Activated CD8-positive, alpha-beta memory T cell treated with anti-CD3 and anti-CD28 coated beads, Interleukin-2, amount 50 U/mL, for 24 hours (primary cell): Measurements from ENCODE around the gene RGS3.
"Not testable (repeated sequence)": the region's sequence is repeated elsewhere in the genome, so short reads cannot be mapped to it uniquely, and the experiment has no call there.

Experiments used
- DNase-seq: peaks from one replicate; pipeline ENCODE4 v3.0.0-alpha.2; 2020; ENCODE audit errors: extremely low read depth

Gene RGS3

DNA sequence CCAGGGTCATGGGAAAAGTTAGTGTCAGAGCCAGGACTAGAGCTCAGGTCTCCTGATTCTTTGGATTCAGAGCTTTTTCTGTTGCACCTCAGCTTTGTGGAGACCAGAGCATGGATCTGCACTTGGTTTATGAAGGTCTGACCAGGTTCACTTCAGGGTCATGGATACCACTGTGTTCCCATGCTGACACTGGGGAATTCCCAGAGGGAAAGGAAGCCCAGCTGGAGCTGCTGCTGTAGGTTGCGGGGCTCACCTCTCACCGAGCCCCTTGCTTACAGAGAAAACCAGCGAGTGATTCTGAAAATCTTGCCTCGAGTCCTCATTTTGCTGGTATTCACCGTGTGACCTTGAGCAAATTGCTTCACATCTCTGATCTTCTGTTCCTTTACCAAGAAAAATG, 83.0 kb downstream of the RGS3 start:
- DNase-seq, result no peak

DNA sequence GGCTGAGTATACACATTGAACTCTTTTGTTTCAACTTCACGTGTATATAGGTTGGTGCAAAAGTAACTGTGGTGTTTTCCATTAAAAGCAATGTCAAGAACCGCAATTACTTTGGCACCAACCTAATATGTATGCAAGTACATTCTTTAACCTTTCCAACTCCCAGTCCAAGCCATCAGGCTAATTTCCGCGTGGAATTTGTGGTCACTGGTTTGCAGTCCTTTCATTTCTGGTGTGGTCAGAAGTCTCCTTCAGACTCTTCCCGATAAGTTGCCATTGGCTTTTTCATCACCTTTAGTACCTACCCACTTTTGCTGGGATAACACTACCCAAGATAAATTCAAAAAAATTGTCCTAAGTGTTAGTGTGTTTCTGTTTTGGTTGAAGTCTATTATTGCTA, 84.0 kb downstream of the RGS3 start:
- DNase-seq, result no peak

DNA sequence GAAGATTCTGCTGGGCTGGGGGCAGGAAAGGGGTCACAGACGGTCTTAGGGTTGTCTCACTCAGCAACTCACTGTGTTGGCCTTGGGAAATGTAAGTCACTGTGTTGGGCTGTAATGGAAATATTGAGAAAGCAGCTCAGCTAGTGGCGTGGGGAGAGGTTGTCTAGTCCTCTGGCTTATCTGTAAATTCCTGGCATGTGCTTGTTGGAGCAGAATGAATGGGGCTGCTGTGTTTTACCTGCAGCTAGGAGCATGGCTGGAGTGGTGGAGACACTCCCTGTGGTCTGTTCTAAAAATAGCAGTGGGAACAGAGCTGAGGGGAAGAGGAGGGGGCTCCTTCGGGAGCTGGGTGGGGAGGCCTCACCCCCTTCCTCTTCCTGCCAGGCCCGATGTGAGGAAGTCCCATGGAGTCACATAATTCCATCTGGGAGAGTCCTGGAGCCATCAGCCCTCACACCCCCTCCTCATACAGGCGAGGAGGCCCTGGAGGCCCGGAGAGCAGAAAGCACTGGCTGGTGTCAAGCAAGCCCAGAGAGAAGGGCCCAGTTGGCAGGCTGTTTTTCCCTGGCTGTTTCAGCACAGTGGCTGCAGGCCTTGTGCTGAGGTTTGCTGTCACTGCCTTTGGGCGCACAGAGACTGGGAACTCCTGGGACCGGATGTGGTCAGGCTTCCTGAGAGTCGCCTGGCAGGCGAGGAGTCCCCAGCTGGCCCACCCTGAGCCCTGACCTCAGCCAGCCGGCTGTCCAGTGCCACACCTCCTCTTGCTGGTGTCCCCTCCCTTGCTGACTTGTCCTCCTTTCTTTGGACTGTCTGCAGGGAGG, 84.9 kb downstream of the RGS3 start:
- no peak for DNase-seq

DNA sequence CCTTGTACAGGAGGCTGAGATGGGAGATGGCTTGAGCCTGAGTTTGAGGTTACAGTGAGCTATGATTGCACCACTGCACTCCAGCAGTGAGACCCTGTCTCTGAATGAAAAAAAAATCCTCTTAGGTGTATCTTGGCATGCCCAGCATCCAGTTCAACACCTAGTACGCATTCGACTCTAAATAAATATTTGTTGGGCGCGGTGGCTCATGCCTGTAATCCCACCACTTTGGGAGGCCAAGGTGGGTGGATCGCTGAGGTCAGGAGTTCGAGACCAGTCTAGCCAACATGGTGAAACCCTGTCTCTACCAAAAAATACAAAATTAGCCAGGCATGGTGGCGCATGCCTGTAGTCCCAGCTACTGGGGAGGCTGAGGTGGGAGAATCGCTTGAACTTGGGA, 86.4 kb downstream of the RGS3 start:
- not testable (repeated sequence) for DNase-seq

DNA sequence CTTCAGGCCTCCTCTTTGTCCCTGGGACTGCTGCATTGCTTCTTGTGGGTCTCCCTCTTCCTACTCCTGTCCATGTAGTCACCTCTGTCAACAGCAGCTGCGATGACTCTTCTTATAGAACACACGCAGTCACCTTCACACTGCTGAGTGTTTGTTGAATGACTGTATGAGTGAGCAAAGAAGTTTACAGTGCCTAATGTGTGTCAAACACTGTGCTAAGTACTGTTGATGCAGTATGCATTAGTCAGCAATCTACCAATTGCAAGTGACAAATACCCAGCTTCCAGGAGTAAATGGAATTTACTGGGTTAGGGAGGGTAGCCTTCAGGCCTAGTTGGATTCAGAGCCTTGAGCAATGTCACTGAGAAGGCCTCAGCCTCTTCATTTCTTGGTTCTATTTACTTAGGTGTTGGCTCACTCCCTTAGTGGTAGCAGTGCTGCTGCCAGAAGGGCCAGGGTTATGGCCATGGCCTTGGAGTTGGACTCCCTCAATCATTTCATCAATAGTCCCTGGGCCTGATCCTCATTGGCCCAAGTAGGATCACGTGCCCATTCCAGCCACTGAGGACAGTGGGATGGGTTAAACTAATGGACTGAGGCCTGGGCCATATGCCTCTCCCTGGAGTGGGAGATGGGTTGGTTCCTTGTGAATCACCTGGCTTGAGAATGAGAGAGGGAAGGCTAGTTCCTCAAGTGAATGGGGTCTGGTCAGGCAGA, 93.5 kb downstream of the RGS3 start:
- DNase-seq, result no peak

DNA sequence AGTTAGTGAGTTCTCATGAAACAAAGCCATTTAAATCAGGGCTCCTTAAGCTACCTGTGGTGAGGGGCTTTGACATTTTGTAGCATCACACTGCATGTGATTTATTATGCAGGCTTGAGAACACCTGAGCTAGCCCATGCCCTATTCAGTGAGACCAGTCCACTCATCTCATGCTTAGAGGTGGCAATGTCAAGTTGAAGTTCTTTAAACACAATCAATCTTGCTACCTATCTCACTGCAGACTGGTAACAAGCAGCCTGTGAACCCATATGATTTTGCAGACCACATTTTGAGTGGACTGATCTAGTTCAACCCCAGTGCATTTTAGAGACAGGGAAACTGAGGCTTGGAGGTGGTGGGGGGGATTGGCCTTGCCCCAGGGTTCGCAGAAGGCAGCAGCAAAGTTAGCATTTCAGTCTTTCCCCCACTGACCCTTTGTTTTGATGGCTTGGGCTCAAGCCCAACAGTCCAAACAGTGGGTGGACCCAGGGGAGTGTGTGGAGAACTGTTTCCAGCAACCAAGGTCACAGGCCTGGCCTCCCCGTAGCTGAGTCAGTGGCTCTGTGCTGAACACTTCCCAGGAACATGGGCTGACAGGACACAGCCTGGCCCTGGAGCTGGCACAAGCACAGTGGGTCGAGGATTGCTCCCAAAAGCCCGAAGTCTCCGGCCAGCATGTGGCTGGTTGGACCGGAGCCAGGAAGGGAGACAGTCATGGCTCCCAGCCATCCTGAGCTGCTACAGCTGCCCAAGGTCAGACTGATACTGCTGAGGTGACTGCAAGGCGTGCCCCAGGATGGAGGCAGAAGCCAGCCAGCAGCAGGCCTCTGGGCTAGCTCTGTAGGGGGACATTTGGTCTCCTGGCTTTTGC, 95.3 kb downstream of the RGS3 start:
- DNase-seq, result no peak

DNA sequence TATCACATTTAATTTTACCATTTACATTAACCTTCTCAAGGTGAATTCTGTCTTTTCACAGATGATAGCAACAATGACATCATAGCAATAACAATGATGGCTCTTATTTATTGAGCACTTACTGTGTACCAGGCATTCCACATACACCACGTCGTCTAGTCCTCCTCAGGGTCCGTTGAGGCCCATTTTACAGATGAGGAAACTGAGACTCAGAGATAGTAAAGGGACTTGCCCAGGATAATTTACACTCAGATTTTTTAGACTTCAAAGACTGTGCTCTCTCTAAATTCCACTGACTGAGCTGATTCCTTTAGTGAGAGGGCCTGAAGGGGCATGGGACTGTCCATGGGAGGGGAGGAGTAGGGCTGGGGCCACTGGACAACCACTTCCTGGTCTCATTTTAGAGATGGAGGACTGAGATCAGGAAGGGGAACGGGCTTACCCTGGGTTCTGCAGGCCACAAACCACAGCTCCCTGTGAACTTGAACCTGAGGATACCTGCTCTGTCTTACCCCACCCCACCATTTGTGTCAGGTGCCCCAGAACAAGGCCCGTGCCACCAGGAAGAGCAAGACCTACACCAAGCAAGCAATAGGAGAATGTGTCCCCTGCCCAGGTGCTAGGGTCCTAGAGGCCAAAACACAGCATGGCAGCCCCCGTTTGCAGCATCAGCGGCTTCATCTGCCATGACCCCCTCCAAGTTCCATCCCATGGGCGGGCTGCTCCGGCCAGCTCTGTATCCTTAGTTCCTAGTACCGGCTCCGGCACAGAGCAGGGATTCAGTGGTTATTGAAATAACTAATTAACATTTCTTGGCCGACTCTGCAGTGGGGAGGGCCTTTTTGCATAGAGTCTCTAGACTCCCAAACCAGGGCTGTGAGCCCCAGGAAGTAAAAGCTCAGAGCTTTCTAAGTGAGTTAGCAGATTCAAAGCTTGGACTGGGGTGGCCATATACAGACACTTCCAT, 96.6 kb downstream of the RGS3 start:
- no peak for DNase-seq

DNA sequence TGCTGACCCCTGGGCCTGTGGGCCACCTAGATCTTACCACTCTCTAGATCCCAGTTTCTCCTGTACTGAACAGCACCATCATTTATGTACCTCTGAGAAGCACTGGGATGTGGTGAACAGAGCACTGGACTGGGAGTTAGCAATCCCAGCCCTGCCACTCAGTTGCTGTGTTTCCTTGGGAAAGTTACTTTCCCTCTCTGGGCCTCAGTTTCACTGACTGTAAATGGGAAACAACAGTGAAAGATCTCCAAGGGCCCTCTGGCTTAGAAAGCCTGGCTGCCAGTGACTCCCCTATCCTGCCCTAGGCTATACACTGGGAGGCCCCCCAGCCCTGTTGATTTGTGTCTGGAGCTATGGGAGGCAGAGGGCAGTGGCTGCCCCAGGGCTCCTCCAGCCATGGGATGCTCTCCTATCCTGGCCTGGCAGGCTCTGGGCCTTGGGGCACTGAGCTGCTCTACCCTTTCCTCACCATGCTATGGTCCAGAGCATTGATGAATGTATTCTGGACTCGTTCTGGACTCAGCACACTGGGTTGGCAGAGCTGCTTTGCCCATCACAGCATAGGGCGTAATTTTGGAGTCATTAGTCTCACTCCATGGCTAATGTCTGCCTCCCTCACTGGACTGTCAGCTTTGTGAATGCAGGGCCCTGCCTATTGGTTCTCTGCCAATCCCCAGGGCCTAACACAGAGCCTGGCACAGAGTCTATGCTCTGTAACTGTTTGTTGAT, 99.3 kb downstream of the RGS3 start:
- no peak for DNase-seq

DNA sequence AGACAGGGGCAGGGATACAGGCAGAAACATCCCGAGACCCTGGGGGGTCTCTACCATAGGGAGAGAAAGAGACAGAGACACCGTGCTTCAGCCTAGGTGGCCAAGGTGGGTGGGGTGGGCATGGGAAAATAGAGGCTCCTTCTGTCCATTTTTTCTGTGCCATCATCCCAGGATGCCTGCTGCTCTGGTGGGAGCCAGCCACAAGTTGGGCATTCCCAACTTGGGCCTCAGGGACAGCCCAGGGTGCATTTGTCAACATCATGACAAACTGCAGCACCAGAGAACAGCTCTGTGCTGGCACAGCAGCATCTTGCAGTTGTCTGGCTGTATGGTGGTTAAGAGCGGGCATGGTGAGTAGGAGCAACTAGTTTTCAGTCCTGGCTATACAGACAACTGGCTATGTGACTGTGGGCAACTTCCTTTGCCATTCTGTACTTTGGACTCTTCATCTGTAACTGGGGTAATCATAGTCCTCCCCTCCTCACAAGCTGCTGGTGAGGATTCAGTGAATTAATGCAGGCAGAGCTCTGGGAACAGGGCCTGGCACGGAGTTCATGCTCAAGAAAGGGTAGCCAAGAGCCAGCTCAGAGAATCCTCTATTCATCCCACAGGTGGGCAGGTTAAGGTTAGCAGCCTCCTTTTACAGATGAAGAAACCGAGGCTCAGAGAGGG, 100.4 kb downstream of the RGS3 start:
- DNase-seq, result no peak

DNA sequence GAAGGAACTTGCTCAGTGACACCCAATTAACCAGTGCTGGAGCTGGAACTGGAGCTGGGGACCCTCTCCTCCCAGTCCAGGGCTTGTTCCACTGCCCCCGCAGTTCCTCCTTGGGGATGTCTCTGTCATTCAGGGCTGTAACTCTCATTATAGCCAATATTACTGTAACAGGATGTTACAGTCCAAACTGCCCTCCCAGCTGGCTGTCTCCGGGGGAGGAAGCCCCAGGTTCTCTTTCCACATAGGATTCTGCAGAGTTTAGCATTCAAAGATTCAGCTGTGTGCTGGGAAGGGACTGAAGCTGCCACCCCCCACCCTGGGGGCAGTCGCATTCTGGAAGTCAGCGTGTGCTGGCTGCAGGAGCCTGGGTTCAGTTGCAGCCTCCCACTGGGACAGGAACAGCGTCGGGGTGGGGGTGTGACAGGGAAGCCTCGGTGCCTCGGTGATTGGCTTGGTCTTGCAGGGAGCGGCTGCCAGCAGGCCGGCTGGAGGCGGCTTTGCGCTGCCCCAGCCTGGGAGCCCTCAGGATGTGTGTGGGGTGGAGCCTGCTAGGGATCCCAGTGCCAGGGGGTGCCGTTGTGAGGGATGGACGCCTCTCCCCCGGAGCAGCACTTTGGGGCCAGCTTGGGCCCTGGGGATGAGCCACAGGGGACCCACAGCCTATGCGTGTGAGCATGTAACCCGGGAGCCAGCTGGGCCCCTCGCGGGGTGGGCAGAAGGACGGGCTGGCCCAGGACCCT, 101.1 kb downstream of the RGS3 start:
- DNase-seq, result no peak

DNA sequence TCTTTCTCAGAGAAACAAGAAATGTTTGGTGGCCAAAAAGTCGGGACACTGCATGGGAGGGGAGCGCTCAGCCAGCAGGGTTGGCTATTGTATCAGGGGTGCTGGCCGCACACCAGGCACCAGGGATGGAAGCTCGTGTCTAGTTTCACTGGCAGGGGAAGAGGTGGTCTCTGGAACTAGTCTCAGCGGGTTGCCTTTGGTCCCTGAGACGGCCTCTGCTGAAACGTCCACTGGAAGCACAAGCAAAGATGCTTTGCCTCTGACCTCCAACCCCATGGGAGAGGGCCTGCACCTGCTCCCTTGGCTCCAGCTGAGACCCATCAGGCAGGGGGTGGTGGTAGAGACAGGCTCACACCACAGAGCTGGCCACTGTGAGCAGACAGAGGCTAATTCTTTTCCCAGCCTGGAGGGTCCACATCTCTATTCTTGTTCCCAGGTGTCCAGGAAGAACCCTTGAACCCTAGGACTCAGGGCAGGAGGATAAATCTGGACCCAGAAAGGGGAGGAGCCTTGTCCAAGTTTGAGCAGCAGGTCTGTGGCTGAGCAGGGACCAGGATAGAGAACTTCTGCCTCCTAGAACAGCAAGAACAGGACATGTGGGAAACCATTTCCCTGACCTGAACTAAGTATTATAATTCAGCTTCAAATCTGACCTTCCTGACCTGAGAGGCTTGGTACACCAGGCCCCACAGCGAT, 102.6 kb downstream of the RGS3 start:
- no peak for DNase-seq

DNA sequence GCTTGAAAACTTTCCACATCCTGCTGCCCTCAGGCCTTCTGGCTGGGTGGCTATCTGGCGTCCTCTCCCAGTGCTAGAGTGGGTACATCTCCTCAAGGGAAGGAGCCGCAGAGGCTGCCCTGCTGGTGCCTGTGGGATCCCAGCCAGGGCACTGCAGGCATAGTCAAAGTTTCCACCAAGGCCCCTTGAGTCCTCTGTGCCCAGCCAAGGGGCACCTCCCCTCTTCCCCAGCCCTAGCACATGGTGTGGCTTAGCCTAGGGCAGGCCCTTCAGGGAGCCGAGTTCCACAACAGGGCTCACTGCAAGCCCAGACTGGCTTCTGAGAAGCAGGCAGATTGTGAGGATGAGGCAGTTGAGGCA, 103.2 kb downstream of the RGS3 start:
- DNase-seq, result no peak

DNA sequence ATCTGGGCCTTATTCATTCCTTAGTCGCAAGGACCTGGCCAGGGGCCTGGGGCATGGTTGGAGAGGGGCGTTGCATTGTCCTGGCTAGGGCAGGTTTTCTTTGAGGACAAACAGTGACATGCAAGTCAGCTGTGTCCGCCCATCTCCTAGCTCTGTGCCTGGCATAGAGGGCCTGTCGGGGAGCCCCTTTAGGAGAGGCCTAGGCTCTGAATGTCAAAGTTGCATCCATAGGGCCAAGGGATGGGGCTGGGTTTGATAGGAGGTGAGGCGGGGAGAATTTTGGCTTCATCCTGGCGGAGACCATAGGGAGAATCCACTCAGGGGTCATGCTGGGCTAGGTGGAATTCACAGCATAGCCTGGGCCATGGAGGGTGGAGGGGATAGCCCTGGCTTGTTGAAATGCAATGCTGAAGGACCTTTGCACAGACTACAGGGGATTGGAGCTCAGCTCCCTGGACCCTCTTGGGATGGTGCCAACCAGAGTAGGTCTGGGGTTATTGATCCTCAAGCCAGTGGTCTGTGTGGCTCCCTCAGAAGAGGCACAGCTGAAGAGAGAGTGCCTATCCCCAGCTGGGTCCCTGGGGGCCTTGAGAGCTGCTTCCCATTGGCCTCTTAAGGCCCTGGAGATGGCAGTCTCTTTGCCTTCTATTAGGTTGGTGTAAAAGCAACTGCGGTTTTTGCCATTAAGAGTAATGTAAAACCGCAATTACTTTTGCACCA, 104.0 kb downstream of the RGS3 start:
- no peak for DNase-seq

DNA sequence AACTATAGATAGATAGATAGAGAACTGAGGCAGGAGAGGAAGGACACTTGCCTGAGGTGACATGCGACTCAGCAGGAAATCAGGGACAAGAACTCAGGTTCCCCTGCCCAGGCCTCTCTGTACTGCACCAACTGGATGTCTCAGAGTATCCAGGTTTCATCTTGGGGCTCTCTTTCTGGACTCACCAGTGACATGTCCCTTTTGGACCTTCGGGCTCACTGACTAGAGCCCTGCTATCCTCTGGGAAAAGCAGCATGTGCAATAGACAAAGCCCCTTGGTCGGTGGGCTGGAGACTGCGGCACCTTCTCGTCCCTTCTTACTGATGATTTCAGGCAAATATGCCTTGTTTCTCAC, 104.5 kb downstream of the RGS3 start:
- DNase-seq, result no peak

DNA sequence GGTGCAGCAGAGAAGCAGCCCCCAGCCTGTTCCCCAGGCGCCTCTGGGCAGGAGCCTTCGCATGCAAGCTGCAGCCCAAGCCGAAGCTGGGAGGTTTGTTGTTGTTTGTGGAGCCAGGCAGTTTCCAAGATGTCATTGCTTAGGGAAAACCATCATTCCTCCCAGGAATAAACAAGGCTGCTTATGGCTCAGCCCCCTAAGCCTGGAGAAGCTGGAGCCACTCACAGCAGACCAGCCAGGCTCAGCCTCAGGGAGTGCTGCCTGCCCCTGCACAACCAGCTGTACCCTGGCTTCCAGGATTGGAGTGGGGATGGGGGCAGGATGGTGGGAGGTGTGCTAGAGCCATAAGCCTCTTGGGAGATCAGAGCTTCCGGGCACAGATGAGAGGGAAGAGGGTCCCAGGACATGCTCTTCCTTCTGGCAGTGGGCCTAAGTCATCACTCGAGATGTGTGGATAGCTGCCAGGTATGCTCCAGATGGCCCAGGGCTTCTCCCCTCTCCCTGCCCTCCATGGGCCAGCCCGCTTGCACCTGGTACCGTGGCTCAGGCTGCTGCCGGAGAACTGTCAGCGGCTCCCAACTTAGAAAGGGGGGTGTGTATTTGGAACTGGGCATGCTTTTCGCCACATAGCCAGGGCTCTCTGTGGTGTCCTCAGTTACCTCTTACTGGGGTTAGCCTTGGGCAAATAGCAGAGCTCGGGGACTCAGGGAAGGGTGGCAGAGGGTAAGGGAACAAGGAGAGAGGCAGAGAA, 105.2 kb downstream of the RGS3 start:
- DNase-seq, result no peak

DNA sequence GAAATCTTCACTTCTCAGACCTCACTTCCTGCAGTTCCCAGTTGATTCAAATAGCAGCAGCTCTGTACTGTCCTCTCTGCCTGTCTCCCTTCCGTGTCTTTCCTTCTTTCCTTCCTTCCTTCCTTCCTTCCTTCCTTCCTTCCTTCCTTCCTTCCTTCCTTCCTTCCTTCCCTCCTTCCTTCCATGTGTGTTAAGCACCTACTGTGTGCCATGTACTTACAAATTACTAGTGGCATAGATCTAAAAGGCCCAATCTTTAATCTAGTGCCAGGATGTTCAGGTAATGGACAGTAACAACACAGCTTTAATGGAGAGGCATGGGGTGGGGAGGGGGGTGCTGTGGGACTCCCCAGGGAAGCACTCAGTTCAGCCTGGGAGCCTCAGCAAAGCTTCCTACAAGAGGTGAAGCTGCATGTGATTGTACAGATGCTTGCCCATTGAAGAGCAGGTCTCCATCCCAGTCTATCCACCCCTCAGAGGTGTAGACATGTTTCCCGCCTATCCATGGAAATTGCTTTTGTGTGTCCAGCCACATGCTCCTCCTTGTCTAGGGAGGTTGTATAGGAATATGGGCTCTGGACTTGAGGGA, 106.0 kb downstream of the RGS3 start:
- no peak for DNase-seq

DNA sequence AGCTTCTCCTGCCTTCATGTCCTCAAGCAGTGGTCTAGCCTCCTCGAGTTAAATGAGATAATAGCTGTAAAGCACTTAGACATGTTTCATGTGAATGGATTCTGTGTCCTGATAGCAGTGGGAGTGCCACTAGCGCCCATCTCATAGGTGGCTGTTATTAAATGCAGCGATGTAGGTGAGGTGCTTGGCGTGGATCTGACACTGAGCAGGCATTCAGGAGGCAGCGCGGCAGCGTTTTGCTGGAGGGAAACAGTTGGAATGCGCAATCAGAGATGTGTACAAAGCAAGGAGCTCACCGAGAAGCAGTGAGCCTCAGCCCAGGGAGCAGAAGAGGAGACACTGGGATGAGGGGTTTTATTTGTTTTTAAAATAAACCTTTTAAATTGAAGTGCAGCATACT, 106.6 kb downstream of the RGS3 start:
- no peak for DNase-seq
